ENCODE measurements around the gene ADAMTS6. TPM values are rescaled to one million over a fixed set of nuclear protein-coding genes. Genes with fewer than 3 reads are reported as not detected.
A peak's percentile ranks its signal among the peaks of the same experiment; 100 is the strongest.

ADAMTS6 gene
- total RNA-seq, 6 experiments from 2014 or later, result 23.1 to 29.9 (median 28.3) TPM

DNA sequence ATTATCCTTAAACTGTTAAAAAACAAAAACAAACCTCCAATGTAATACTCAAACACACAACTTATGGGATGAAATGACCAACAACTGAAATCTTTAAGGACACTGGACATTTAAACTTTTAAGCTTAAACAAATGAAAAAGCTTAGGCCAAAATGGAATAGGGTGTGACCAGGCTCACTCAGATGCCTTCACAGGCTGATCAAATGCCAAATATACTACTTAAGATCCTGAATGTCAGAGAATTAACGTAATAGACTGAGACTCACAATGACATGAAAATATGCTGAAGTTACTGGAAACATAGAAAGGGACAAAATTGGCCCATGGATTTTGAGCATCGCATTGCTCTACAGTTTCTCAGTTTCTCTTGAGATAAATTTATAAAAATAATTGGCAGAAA lies 286.8 kb downstream of the ADAMTS6 start:
- Mint-ChIP-seq H3K4me3 (no peak overlapping the region), H3K27me3 (ENCODE audit: insufficient read depth) (no peaks in the 10 kb centered on the region), H3K9me3 (no peaks in the 10 kb centered on the region), H3K4me1 (ENCODE audit: low read depth) (peaks cover 87% of the 10 kb centered on the region), H3K36me3 (ENCODE audit: low read depth) (peaks cover 24% of the 10 kb centered on the region), H3K27ac (peak overlapping the region; percentile 67; the same call in 1 of the 2 replicates)
- no peak for DNase-seq
- TF ChIP-seq, protein P1, sequence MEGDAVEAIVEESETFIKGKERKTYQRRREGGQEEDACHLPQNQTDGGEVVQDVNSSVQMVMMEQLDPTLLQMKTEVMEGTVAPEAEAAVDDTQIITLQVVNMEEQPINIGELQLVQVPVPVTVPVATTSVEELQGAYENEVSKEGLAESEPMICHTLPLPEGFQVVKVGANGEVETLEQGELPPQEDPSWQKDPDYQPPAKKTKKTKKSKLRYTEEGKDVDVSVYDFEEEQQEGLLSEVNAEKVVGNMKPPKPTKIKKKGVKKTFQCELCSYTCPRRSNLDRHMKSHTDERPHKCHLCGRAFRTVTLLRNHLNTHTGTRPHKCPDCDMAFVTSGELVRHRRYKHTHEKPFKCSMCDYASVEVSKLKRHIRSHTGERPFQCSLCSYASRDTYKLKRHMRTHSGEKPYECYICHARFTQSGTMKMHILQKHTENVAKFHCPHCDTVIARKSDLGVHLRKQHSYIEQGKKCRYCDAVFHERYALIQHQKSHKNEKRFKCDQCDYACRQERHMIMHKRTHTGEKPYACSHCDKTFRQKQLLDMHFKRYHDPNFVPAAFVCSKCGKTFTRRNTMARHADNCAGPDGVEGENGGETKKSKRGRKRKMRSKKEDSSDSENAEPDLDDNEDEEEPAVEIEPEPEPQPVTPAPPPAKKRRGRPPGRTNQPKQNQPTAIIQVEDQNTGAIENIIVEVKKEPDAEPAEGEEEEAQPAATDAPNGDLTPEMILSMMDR (IDR thresholded peaks at IDR 0.05), result no peak

DNA sequence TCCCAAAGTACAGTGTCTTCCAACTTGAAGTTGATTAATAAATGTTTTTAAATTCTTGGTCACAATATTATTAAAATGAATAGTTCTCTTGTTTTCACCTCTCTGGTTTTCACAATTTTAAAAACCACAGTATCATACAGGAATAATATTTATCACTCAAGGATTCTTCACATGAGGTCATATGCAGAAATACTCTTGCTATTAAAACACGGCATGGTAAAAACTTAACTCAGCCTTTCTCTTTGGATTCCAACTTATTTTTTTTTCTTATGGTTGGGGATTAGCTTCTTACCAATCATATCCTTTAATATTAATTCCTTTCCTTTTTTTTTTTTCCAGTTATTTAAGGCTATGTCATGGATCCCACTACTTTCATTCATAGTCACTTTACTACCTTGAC lies 289.4 kb downstream of the ADAMTS6 start:
- DNase-seq, result no peak
- Mint-ChIP-seq H3K27ac (peak overlapping the region; percentile 85), H3K27me3 (ENCODE audit: insufficient read depth) (0 out of 2 replicates have a peak, but pooled peaks cover 2% of the 10 kb centered on the region)

DNA sequence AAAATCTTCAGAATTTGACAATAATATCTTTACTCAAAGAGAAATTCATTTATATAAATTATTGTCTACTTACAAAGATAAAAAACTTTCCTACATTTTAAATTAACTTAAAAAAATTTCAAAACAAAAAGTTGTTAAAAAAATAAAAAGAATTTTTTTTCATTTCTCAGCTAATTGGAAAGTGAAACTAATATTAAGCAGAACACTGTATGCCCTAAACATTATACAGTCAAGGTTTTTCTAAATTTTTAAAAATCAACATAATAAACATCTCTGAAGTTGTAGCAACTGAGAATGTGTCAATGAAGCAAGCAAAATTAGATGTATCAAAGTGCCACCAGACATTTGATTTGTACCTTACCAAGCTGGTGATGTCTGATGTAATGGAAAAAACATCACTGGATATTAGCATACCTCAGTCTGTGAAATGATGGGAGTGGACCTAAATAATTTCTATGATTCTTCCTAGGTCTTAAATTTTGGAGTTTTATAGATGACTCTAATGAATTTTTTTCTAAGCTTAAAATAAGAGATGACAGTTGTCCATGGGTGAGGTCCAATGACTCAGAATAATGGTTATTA lies 290.1 kb downstream of the ADAMTS6 start:
- Mint-ChIP-seq H3K4me3 (peak overlapping the region; percentile 41; the same call in 1 of the 2 replicates), H3K27ac (peak overlapping the region; percentile 85), H3K27me3 (ENCODE audit: insufficient read depth) (0 out of 2 replicates have a peak, but pooled peaks cover 2% of the 10 kb centered on the region), H3K36me3 (ENCODE audit: low read depth) (peaks cover 51% of the 10 kb centered on the region), H3K9me3 (no peaks in the 10 kb centered on the region), H3K4me1 (ENCODE audit: low read depth) (peaks cover 83% of the 10 kb centered on the region)
- DNase-seq, result no peak
- TF ChIP-seq, protein P1 (IDR thresholded peaks at IDR 0.05), result no peak

More for the DNA sequence above, 289.4 kb downstream of the ADAMTS6 start:
- peaks cover 83% of the 10 kb centered on the region for H3K4me1 Mint-ChIP-seq (ENCODE audit: low read depth)
- TF ChIP-seq, protein P1 (IDR thresholded peaks at IDR 0.05), result no peak
- H3K4me3 Mint-ChIP-seq, result peak overlapping the region; percentile 20; the same call in 1 of the 2 replicates
- H3K9me3 Mint-ChIP-seq, result no peaks in the 10 kb centered on the region
- H3K36me3 Mint-ChIP-seq (ENCODE audit: low read depth), result peaks cover 45% of the 10 kb centered on the region

DNA sequence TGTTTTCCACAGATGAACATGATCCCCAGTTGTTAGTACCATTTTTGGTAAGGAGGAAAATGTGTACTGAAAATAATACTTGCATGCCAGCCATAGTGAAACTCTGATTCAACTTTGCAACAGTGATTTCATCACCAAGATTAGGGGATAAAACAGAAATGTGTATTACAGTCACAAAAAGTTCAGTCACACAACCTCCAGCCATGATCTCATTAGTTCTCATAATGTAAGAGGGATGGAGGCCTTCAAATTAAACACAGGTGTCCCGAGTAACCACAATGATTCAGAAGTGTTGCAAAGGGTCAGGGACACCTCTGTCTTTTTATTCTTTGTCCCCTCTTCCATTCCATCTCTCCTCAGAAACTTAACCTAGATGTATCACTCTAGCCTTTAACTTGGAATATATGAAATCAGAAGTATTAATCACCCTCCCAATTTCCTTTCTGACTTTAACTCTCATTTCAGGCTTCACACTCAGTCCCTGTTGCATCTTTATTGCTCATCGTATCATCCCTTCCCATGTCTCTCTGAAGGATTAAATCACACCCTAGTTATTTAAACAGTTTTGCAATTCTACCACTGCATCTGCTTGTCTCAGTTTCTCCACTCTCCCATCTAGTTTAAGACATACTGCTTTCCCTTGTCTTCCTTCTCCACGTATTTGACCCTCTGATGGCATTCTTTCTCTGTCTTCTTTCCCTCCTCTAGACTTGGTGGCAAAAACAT lies 291.2 kb downstream of the ADAMTS6 start:
- Mint-ChIP-seq H3K4me3 (peak overlapping the region; percentile 58), H3K9me3 (no peaks in the 10 kb centered on the region), H3K27me3 (ENCODE audit: insufficient read depth) (peaks cover 2% of the 10 kb centered on the region; the same call in 1 of the 2 replicates), H3K36me3 (ENCODE audit: low read depth) (peaks cover 48% of the 10 kb centered on the region), H3K4me1 (ENCODE audit: low read depth) (peaks cover 91% of the 10 kb centered on the region), H3K27ac (peak overlapping the region; percentile 91)
- peak; percentile 91 for DNase-seq
- TF ChIP-seq, protein P1 (IDR thresholded peaks at IDR 0.05), result no peak

DNA sequence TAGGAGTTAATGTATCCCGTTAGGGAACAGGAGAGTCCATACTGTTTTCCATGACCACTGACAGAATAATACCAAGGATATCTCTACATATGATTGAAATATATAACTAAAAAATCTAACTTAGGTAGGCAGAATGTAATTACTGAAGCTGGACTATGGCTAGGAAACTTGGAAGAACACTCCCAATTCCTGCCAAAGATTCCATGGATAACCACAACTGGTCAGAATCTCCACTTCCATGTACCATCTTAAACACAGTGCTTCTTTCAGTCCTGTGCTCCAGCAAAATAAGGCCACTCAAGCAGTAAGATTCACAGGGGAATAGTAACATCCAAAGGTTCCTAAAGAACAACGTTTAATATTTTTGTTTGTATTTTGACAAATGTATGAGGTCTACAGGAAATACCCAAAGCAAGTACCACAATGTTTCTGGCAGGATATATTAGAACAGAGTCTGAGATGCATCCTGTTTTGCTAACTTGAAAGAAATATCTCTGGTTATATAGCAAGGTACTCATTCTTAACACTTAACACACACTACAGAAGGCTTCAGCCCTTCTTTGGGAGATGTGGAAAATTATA lies 295.0 kb downstream of the ADAMTS6 start:
- Mint-ChIP-seq H3K4me1 (ENCODE audit: low read depth) (peaks cover 75% of the 10 kb centered on the region), H3K36me3 (ENCODE audit: low read depth) (peaks cover 51% of the 10 kb centered on the region), H3K27ac (peak overlapping the region; percentile 92), H3K9me3 (no peaks in the 10 kb centered on the region), H3K4me3 (no peak overlapping the region), H3K27me3 (ENCODE audit: insufficient read depth) (peaks cover 4% of the 10 kb centered on the region; the same call in 1 of the 2 replicates)
- TF ChIP-seq, protein P1 (IDR thresholded peaks at IDR 0.05), result no peak
- no peak for DNase-seq

All from HFFc6 (cell line).